GM20000 (cell line): ENCODE data around the gene C10orf90.

ENCODE experiments used
- DNase-seq: peaks from one replicate; pipeline ENCODE4 v3.0.0; 2012; ENCODE audit warnings: low spot score
- CTCF ChIP-seq: IDR thresholded peaks from 2 replicates; pipeline ENCODE4 v1.5.1; 2012; ENCODE audit warnings: mild to moderate bottlenecking, control low read depth; ENCODE audit errors: extremely low read depth, missing control alignments

C10orf90 gene

GRCh38 chr10:126398383-126398743, 272.1 kb downstream of the C10orf90 start:
- TF ChIP-seq CTCF, result no peak
- DNase-seq, result no peak

- no peak for DNase-seq
- TF ChIP-seq CTCF, result no peak
These were observed 272.7 kb downstream of the C10orf90 start for GRCh38 chr10:126397640-126398382.

- TF ChIP-seq CTCF, result no peak
- DNase-seq, result no peak
These were observed 273.3 kb downstream of the C10orf90 start for GRCh38 chr10:126397156-126397555.

GRCh38 chr10:126394948-126395347, 275.5 kb downstream of the C10orf90 start:
- DNase-seq, result no peak
- TF ChIP-seq CTCF, result no peak

- no peak for DNase-seq
- TF ChIP-seq CTCF, result no peak
These were observed 277.4 kb downstream of the C10orf90 start for GRCh38 chr10:126393076-126393475.

- no peak for TF ChIP-seq CTCF
- DNase-seq, result no peak
These were observed 278.0 kb downstream of the C10orf90 start for GRCh38 chr10:126392469-126392868.

- TF ChIP-seq CTCF, result no peak
- no peak for DNase-seq
These were observed 278.4 kb downstream of the C10orf90 start for GRCh38 chr10:126392068-126392467.
